ENCODE data around the gene CRK.
"Not testable (repeated sequence)": the region's sequence is repeated elsewhere in the genome, so short reads cannot be mapped to it uniquely, and the experiment has no call there.

CRK gene

DNA sequence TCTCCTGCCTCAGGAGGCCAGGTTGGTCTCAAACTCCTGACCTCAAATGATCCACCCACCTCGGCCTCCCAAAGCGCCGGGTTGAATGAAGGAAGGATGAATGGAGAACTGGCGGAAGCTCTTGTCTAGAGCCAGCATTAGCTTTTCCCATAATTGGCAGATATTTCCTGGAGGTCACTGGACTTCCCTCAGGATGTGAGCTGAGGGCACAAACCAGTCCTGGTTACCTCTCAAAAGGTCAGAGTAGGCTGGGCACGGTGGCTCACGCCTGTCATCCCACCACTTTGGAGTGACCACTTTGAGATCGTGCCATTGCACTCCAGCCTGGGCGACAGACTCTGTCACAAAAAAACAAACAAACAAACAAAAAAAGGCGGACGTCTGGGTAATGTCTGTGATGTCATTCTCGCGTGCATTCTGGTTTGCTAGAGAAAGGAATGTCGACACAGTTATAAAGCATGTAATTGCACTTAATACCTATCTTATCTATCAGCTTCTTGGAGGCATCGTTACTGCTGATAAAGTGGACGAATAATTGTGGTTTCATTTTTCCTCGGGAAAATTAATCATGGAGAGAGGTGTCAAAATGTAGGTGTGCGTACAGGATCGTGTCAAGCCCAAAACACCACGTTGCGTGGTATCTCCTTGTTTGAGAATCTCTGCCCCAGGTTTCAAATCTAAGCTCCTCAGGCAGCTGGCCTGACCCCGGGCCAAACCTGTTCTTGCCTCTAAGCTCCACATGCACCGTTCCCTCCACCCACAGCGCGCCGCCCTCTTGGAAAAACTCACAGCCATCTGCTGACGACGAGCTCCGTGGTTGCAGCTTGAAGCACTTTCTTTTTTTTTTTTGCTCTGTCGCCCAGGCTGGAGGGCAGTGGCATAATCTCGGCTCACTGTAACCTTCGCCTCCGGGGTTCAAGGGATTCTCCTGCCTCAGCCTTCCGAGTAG lies 6.4 kb upstream of the CRK start:
- no peak for DNase-seq

DNA sequence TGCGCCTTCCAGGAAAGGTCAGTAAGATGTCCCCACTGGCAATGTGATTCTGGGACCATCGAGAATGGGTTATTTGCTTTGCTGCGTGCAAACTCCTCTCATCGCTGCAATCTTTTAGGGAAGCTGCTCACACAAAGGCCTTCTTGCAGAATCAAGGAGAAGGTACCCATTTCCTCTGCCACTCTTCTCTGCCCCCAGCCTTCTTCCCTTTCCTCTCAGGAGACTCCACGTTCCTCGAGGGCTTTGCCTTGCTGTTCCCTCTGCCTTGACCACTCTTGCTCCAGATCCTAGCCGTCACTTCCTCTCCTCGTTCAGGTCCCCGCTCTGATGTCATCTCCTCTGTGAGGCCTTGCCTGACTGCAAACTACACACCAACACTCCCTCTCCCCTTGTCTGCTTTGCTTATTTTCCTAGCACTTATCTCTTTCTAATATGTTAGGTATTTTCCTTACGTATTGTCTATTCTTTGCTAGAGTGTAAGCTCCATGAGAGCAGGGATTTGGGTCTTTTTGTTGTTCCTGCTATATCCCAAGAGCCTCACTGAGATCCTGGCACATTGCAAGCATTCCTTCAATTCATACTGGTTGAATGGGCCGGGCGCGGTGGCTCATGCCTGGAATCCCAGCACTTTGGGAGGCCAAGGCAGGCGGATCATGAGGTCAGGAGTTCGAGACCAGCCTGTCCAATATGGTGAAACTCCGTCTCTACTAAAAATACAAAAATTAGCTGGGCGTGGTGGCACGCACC lies 5.3 kb upstream of the CRK start:
- no peak for DNase-seq

DNA sequence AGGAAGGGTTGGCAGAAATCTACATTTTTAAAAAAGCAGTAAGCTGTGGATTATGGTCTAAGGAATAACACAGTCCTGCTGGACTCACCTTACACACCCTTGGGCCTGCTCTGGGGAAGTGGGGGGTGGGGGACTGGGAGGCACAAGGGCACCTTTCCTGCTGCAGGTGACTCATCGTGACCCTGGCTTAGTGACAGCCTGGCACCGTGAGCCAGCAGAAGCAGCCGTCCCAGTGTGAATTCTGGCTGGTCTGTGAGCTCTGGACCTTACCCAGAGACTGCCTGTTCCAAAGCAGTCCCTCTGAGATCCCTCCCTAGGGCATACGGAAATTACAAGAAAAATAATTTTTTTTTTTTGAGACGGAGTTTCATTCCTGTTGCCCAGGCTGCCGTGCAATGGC lies 4.2 kb upstream of the CRK start:
- peak; percentile 45 for DNase-seq

DNA sequence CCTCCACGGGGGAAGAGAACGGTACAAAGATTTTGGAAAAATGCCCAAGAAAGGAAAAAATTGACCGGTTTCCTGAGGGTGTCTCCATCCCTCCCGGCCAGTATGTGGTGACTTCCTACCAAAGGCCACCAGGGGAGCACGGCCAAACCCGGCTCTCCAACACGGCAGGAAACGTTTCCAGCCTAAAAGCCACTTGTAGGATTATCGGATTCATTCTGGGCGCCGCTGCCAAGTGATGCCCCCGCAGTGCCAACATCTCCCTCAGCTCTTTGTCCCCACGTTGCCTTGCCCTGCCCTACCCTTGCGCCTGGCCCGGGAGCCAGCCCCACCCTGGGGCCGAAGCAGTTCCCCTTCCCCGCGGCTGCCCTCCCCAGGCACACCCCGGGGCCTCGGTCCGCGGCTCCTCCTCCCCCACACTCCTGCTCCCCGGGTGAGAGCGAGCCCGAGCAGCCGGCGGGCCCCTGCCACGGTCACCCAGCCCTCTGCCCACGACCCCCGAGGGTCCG lies 688 bp downstream of the CRK start:
- peak; percentile 48 for DNase-seq

DNA sequence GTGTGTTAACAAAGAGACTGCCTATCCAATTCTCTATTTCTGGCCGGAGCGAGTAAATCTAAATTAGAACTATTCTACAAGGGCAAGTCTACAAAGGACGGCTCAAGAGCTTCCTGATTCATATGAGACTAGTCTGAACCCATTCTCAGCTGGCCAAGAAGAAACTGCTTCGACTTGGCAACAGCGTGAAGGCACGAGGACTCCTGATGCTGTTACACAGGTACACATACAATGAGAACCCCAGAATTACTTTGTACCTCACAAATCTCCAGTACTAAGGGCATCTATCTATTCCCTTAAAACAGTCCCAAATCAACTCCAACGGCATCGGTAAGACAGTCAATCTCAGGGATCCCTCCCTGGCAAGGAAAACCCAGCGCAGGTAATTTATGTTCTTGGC lies 1.5 kb downstream of the CRK start:
- no peak for DNase-seq

DNA sequence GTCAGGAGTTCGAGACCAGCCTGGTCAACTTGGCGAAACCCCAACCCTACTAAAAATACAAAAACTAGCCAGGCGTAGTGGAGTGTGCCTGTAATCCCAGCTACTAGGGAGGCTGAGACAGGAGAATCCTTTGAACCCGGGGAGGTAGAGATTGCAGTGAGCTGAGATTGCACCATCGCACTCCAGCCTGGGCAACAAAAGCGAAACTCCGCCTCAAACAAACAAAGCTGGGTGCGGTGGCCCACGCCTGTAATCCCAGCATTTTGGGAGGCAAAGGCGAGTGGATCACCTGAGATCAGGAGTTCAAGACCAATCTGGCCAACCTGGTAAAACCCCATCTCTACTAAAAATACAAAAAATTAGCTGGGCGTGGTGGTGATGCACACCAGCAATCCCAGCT lies 2.3 kb downstream of the CRK start:
- not testable (repeated sequence) for DNase-seq

DNA sequence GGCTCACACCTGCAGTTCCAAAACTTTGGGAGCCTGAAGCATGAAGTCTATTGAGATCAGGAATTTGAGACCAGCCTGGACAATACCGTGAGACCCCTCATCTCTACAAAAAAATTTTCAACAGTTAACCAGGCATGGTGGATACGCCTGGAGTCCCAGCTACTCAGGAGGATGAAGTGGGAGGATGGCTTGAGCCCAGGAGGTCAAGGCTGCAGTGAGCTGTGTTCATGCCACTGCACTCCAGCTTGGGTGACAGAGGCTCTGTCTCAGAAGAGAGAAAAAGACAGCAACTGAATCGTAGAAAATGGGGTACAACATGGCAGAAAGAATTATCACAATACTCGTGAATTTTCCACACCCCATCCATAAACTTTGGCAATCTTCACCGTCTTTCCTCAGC lies 3.2 kb downstream of the CRK start:
- no peak for DNase-seq

DNA sequence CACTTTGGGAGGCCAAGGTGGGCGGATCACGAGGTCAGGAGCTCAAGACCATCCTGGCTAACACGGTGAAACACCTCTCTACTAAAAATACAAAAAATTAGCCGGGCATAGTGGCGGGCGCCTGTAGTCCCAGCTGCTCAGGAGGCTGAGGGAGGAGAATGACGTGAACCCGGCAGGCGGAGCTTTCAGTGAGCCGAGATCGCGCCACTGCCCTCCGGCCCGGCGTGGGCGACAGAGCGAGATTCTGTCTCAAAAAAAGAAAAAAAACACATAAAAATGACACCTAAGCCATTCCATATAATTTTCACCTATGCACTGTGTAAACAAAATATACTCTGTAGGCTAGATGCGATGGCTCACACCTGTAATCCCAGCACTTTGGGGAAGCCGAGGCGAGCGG lies 5.8 kb downstream of the CRK start:
- DNase-seq, result not testable (repeated sequence)

DNA sequence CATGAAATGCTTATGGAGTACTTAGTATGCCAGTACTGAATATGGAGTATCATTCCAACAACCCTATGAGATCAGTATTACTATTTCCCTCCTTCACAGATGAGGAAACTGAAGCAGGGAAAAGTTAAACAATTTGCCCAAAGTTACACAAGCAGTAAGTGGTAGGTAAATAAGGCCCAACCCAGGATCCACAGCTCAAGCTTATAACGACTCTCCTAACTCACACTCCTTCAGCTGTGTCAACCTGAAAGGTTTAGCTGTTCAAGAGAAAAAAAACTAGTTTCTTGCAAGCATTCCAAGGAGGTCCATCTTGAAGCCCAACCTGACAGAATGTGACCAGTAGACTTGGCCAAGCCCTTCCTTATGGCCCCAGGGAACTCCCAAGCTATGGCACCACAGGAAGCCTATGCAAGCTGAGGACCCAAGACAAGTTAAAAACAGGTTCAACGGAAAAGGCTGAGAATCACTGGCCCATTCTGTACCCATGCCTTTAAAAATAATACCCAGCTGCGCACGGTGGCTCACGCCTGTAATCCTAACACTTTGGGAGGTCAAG lies 6.5 kb downstream of the CRK start:
- DNase-seq, result no peak

DNA sequence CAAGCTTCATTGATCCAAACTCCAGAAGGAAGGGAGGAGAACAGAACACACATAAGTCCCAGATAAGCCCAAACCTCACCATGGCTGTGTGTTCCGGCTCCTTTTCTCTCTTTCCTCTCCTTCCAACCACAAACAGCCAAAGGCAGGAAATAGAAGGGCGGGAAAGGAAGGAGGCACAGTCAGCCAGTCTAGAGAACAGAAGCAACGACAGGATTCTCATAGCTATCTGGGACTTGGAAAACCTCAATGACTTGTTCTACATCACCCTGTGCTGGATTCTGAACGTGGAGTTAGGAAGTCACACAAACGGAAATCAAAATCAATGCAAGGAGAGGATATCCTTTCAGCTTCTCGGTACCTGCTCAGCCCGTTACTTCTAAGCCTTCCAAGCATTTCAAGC lies 9.0 kb downstream of the CRK start:
- no peak for DNase-seq

DNA sequence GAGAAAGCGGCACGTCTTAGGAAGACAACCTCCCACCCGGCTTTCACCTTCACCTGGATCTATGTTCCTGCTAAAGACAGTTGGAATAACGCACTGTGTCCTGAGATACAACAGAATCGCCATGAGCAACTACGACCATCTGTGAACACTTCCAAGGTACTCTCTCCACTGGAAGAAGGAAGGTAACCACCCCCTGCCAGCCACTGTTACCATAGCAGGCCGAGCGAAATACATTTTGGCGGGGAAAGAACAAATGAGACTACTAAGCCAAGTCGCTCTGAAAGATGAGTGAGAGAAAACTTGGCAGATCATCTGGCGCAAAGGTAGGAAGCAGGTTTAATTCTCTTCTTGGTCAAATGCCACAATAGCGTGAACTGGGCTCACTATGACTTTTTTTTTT lies 9.8 kb downstream of the CRK start:
- no peak for DNase-seq

DNA sequence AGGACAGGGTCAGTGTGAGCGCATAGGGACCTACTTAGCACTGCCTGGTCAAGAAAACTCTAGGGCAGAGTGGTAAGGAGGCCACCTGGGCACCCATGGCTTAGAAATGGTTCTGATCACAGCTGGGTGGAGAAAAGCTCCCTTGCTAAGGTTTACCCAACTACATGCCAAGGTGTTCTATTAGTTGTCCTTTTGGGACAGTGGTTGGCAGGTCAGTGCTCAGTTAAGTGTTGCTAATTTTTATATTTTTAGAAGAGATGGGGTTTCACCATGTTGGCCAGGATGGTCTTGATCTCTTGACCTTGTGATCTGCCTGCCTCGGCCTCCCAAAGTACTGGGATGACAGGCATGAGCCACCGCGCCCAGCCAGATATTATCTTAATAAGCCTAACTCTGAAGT lies 10.3 kb downstream of the CRK start:
- DNase-seq, result not testable (repeated sequence)

DNA sequence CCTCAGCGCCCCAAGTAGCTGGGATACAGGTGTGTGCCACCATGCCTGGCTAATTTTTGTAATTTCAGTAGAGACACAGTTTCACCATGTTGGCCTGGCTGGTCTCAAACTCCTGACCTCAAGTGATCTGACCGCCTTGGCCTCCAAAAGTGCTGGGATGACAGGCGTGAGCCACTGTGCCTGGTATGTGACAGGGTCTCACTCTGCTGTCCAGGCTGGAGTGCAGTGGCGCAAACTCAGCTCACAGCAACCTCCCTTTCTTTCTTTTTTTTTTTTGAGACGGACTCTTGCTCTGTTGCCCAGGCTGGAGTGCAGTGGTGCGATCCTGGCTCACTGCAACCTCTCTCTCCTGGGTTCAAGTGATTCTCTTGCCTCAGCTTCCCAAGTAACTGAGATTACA lies 13.3 kb downstream of the CRK start:
- DNase-seq, result not testable (repeated sequence)

DNA sequence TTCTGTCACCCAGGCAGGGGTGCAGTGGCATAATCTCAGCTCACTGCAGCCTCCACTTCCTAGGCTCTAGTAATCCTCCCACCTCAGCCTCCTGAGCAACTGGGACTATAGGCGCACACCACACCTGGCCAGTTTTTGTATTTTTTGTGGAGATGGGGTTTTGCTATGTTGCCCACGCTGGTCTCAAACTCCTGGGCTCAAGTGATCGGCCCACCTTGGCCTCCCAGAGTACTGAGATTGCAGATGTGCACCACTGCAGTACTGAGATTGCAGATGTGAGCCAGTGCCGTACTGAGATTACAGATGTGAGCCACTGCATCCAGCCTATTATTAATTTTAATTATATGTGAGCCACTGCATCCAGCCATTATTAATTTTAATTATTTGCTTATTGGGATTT lies 13.8 kb downstream of the CRK start:
- no peak for DNase-seq

DNA sequence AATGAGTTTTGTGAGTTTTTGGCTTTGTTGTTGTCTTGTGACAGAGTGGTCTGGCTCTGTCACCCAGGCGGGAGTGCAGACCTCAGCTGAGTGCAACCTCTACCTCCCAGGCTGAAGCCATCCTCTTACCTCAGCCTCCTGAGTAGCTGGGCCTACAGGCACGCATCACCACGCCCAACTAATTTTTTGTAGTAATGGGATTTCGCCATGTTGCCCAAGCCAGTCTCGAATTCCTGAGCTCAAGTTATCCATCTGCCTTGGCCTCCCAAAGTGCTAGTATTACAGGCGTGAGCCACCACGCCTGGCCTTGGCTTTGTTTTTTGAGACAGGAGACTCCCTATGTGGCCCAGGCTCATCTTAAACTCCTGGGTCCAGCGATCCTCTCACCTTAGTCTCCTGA lies 15.1 kb downstream of the CRK start:
- no peak for DNase-seq

DNA sequence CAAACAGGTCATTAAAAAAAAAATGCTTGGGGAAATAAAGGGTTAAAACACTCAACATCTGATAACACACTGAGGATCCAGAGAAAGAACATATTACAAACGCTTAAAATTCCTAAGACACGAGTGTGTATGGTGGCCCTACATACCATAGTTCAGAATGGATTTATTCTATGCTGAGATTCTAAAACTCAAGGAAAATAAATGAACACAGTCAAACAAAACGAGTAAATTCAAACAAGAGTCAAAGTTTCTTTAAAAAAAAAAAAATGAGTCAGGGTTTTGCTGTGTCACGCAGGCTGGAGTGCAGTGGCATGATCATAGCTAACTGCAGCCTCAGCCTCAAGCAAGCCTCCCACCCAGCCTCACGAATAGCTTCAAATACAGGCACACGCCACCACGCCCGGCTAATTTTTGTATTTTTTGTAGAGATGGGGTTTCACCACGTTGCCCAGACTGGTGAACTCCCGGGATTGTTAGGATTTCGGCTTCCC lies 17.4 kb downstream of the CRK start:
- no peak for DNase-seq

DNA sequence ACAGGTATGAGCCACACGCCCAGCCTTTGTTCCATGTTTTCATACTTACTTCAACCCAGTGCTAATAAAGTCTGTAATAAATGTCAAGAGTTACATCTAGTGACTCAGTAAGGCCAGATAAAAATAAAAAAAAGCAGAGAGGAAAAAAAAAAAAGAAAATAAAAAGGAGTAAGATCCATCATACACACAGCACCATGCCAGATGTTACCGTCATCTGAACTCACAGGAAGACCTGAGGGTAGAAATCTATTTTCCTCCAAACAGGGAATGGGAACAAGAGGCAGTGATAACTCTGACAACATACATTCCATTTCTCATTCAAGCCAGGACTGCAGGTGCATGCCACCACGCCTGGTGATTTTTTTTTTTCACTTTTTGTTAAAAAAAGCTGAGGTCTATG lies 20.7 kb downstream of the CRK start:
- no peak for DNase-seq

DNA sequence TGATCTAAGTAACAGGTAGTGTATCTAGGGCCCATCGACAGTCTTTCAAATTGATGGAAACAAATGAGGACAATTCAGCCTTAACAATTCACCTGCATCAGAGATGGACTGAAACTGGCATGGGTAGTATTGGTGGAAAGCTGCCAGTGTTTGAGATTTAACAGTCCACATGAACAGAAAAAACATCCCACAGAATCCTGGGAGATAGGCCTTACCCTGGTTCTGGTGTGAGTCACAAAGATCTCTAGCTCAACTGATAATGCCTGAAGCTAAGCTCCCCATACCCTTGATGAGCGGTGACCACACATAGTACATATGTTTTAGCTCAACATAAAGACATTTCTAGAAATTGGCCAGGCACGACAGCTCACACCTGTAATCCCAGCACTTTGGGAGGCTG lies 21.9 kb downstream of the CRK start:
- DNase-seq, result no peak

DNA sequence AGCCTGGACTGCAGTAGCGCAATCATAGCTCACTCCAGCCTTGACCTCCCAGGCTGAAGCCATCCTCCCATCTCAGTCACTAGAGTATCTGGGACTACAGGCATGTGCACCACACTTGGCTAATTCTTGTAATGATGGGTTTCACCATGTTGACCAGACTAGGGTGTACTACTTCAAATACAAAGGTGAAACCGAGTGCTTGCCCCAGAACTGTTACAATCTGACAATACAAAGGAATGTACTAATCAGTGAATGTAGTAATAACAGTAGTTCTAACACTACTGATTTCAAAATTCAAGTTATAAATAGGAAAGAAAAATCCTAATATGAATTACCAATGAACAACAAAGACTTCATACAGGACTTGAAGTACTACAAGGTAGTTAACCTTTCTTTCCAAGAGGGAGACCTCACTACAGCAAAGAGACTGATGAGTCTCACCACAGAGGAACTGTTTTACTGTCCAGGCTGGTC lies 24.4 kb downstream of the CRK start:
- no peak for DNase-seq

DNA sequence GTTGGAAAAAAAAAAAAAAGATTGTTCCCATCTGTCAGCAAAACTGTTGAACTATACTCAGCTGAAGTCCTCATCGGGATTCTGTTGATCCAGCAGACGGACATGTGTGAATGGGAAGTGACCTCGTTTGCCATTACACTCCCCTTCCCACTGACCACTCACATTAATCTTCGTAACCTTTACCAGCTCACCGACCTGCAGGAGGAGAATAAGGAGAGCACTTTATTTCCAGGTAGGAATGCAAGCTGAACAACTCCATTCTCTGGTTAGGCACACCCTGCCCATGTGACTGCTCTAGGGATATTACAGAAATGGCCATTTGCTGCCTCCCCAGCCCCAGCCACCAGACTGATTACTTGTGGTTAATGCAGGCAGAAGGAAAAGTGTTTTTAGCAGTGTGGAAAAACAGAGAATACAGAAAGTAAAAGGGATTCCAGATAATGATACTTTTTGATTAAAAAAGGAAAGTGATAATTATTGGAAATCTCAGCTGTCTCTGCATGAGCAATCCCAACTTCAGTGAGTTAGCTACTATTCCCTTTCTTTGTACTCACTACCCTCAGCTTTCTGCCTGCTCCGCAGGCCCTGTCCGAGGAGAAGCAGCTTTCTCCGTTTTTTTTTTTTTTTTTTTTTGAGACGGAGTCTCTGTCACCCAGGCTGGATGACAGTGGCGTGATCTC lies 32.4 kb downstream of the CRK start:
- no peak for DNase-seq

DNA sequence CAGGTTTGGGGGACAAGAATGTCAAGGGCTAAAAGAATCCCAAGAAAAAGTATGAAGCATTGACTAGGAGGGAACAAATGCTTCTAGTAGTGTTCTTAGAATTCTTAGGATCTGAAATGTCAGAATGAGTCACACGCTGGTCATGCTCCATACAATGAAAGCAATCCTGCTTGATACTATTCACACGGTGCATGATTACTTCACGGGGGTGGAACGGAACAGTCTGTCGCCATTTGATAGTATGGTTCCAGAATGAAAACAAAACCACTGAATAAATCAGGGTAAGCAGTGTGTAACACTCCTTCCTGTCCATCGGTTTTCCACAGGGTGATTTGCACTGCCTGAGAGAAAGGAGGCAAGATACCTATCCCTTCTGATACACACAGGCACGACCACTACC lies 33.1 kb downstream of the CRK start:
- DNase-seq, result no peak

DNA sequence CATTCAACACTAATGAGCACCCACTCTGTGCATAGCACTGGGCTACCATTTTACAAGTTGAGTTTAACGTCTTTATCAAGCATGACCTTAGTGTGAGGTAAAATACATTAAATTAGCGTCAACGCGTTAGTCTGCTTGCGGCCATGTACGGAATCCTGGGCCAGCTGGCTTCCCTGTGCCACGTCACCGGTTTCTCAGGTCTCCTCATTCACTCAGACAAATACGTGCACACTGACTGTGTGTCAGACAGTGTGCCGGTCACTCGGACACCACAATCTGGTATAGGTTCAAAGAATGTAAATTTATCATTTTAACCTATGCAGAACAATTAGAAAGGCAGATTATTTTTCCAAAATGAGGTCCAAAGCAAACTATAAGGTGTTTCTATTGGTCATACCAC lies 34.6 kb downstream of the CRK start:
- DNase-seq, result no peak

DNA sequence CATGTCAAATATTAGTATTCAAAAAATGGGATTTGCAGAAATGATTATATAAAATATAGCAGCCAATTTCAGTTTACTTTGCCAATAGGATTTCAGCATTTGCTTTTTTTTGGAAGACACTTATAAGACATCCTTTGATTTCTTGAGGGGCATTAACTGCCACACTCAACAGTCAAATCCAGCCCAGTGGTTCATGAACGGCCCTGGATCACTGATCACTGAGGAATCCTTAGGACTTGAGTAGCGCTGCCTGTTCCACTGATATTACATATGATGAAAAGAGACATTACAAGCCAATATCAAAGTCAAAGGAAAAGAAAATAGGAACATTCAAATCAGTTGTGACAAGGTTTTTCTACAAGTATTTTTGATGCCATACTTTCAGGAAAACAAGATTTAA lies 35.1 kb downstream of the CRK start:
- DNase-seq, result no peak
